DMS153 treated with DMSO at 0.1 percent for 48 hours (cell line): ENCODE data around the gene GJA4.

Experiments used
- DNase-seq: peaks from one replicate; lab custom pipeline; 2025; ENCODE audit not compliant: unreplicated experiment; lab: John Stamatoyannopoulos, UW

GJA4 gene

GRCh38 chr1:34829250-34829649, 36.5 kb downstream of the GJA4 start:
- DNase-seq: no peak

GRCh38 chr1:34831721-34832246, 39.0 kb downstream of the GJA4 start:
- no peak for DNase-seq

- DNase-seq: no peak
Measured at GRCh38 chr1:34833711-34834110, 40.9 kb downstream of the GJA4 start.

- DNase-seq: no peak
Measured at GRCh38 chr1:34839526-34840305, 46.9 kb downstream of the GJA4 start.

DNA sequence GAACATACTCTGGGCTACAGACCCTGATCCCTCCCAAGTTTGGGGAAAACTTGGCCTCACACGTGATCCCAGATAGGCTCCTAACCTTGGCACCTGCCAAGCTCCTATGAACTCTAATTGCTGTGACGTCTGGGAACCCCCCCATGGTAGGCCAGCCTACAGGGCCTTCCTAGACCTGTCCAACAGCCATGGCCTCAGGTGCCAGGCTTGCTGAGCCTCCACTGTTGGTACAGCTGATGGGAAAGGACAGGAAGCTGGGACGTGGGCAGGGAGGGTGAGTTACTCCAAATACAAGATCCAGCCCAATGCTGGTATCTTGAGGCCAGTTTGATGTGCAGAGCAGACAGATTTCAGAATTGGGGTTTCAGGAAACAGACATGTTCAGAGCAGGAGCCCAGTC, 47.6 kb downstream of the GJA4 start:
- no peak for DNase-seq

- DNase-seq: no peak
Measured at GRCh38 chr1:34842073-34842472, 49.3 kb downstream of the GJA4 start.

GRCh38 chr1:34842952-34843371, 50.2 kb downstream of the GJA4 start:
- DNase-seq: no peak

DNA sequence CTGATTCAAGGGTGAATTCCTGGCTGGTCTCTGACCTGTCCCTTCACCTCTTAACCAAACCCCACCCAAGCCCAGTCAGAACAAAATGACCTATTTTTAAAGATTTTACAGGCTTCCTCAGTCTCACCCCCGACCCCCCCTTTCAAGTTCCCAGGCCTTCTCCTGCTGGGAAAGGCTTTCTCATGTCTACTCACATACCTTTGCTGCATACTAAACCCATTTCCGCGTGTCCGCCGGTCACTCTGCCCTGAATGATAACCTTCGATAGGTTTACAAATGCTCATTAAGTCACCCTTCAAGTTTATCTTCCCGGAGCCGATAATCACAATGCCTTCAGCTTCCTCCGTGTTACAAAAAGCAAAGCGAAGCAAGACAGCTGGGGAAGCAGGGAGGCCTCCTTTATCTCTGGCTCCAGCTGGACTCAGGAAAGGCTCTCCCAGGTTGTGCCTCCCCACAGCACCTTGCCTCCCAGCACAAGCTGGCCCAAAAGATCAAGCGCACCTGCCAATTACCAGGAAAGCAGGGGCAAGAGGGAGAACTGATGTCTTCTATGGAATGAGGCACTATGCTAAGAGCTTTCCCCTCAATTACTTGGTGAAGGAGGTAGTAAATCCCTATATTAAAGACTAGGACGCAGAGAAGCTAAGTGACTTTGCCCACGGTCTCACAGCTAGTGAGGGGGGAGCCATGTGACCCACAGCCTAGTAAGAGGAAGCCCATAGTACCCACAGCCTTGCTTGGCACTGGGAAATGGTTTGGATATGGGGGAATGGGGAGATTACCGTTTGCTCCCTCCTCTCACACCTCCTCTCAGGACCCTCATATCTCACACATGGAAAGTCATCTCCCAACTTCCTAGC, 50.8 kb downstream of the GJA4 start:
- no peak for DNase-seq

GRCh38 chr1:34844252-34844634, 51.4 kb downstream of the GJA4 start:
- no peak for DNase-seq
